HCT116 (cell line): ENCODE data around the gene SEMA6A.

Source experiments
- ATF3 ChIP-seq: IDR thresholded peaks from 2 replicates; pipeline ENCODE4 v1.6.1; 2012
- CBX3 ChIP-seq: IDR thresholded peaks from 2 replicates; pipeline ENCODE4 v1.6.1; 2012; ENCODE audit warnings: low read depth
- CEBPB ChIP-seq: IDR thresholded peaks from 2 replicates; pipeline ENCODE4 v1.6.1; 2012; ENCODE audit warnings: low read depth
- CTCF ChIP-seq, 3 experiments: fragments of 200-600 bp in 1 of 3; sonication (generic) in 1 of 3; IDR thresholded peaks in 2 of 3; conservative IDR thresholded peaks in 1 of 3; 2 replicates each; pipeline ENCODE4 v1.5.1; 2012 to 2017; ENCODE audit warnings: low read depth in 2 of 3, low read length in 2 of 3, antibody characterized with exemption in 1 of 3, borderline replicate concordance in 1 of 3, control low read depth in 1 of 3, mild to moderate bottlenecking in 1 of 3, mixed read lengths in 1 of 3, mixed run types in 1 of 3, moderate library complexity in 1 of 3; ENCODE audit not compliant: insufficient read depth in 1 of 3
- EZH2 ChIP-seq: fragments of 200-600 bp; sonication (generic); IDR thresholded peaks from 2 replicates; pipeline ENCODE4 v1.6.1; 2017; ENCODE audit warnings: antibody characterized with exemption, mixed run types
- POLR2A ChIP-seq: IDR thresholded peaks from 2 replicates; pipeline ENCODE4 v1.7.0; 2011; ENCODE audit warnings: borderline replicate concordance; ENCODE audit not compliant: insufficient read depth, insufficient read length; ENCODE audit errors: extremely low read depth
- POLR2AphosphoS5 ChIP-seq: IDR thresholded peaks from 2 replicates; pipeline ENCODE4 v1.6.1; 2011; ENCODE audit warnings: mild to moderate bottlenecking, low read depth, low read length, moderate library complexity
- RAD21 ChIP-seq: IDR thresholded peaks from 2 replicates; pipeline ENCODE4 v1.6.1; 2012; ENCODE audit warnings: low read depth, mild to moderate bottlenecking
- SIN3A ChIP-seq: IDR thresholded peaks from 2 replicates; pipeline ENCODE4 v1.6.1; 2012; ENCODE audit warnings: low read depth
- TCF7L2 ChIP-seq: IDR thresholded peaks from 2 replicates; pipeline ENCODE4 v1.7.0; 2011; ENCODE audit warnings: borderline replicate concordance, inconsistent platforms; ENCODE audit not compliant: insufficient read depth, insufficient read length; ENCODE audit errors: extremely low read depth
- ZNF274 ChIP-seq: fragments of 200-500 bp; sonication (Bioruptor generic); IDR thresholded peaks from 2 replicates; pipeline ENCODE4 v1.6.1; 2014; ENCODE audit warnings: mild to moderate bottlenecking, low read depth, low read length, inconsistent platforms

GRCh38 chr5:116472274-116472673 is 102.3 kb downstream of the SEMA6A start:
- TF ChIP-seq CTCF (IDR thresholded peaks at IDR 0.05 in 2 of 3, conservative IDR thresholded peaks at IDR 0.05 in 1 of 3; ENCODE audit: borderline replicate concordance in 1 of 3, insufficient read depth in 1 of 3, low read depth in 2 of 3, low read length in 2 of 3) (peak in 2 of 3 experiments; percentile 14 to 32; a peak in 2 of 6 replicates), EZH2 (no peak), TCF7L2 (no peak), RAD21 (no peak), POLR2A (no peak), CBX3 (no peak), ZNF274 (no peak), POLR2AphosphoS5 (no peak), ATF3 (no peak), CEBPB (no peak), SIN3A (no peak)
